ENCODE results near the gene G2E3.

GRCh38 chr14:30582376-30582775 is 23.4 kb downstream of the G2E3 start:
- TF ChIP-seq, protein P1, sequence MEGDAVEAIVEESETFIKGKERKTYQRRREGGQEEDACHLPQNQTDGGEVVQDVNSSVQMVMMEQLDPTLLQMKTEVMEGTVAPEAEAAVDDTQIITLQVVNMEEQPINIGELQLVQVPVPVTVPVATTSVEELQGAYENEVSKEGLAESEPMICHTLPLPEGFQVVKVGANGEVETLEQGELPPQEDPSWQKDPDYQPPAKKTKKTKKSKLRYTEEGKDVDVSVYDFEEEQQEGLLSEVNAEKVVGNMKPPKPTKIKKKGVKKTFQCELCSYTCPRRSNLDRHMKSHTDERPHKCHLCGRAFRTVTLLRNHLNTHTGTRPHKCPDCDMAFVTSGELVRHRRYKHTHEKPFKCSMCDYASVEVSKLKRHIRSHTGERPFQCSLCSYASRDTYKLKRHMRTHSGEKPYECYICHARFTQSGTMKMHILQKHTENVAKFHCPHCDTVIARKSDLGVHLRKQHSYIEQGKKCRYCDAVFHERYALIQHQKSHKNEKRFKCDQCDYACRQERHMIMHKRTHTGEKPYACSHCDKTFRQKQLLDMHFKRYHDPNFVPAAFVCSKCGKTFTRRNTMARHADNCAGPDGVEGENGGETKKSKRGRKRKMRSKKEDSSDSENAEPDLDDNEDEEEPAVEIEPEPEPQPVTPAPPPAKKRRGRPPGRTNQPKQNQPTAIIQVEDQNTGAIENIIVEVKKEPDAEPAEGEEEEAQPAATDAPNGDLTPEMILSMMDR (IDR thresholded peaks at IDR 0.05; ENCODE audit: low read depth, low read length, missing input control), result no peak
- TF ChIP-seq JUND (IDR thresholded peaks at IDR 0.05) (no peak), FOXA1 (IDR thresholded peaks at IDR 0.05) (no peak), RAD21 (IDR thresholded peaks at IDR 0.05) (no peak), TAF1 (conservative IDR thresholded peaks at IDR 0.05) (no peak)
